Measurements from ENCODE around the gene TMEM161A.
A peak's percentile ranks its signal among the peaks of the same experiment; 100 is the strongest.
"Not testable (repeated sequence)": the region's sequence is repeated elsewhere in the genome, so short reads cannot be mapped to it uniquely, and the experiment has no call there.

TMEM161A gene

GRCh38 chr19:19155495-19156219 is 17.4 kb upstream of the TMEM161A start:
- DNase-seq (ENCODE audit: low read depth in 2 of 3, low spot score in 2 of 3) = no peak

GRCh38 chr19:19154768-19155494 is 16.7 kb upstream of the TMEM161A start:
- DNase-seq (ENCODE audit: low read depth in 2 of 3, low spot score in 2 of 3) = no peak

- DNase-seq (ENCODE audit: low read depth in 2 of 3, low spot score in 2 of 3) = no peak
Measured at GRCh38 chr19:19152668-19153384, 14.5 kb upstream of the TMEM161A start.

GRCh38 chr19:19151418-19151817 is 13.1 kb upstream of the TMEM161A start:
- DNase-seq (ENCODE audit: low read depth in 2 of 3, low spot score in 2 of 3) = no peak

GRCh38 chr19:19149435-19149834 is 11.2 kb upstream of the TMEM161A start:
- no peak for DNase-seq (ENCODE audit: low read depth in 2 of 3, low spot score in 2 of 3)

- DNase-seq (ENCODE audit: low read depth in 2 of 3, low spot score in 2 of 3) = not testable (repeated sequence)
Measured at GRCh38 chr19:19148504-19148903, 10.2 kb upstream of the TMEM161A start.

- no peak for DNase-seq (ENCODE audit: low read depth in 2 of 3, low spot score in 2 of 3)
Measured at GRCh38 chr19:19147344-19147743, 9.1 kb upstream of the TMEM161A start.

GRCh38 chr19:19146865-19147264 is 8.6 kb upstream of the TMEM161A start:
- DNase-seq (ENCODE audit: low read depth in 2 of 3, low spot score in 2 of 3) = no peak

- peak; percentile 63 to 99 (median 99) for DNase-seq (ENCODE audit: low read depth in 2 of 3, low spot score in 2 of 3)
Measured at GRCh38 chr19:19145684-19146608, 7.7 kb upstream of the TMEM161A start.

GRCh38 chr19:19145281-19145680 is 7.0 kb upstream of the TMEM161A start:
- DNase-seq (ENCODE audit: low read depth in 2 of 3, low spot score in 2 of 3) = no peak

- DNase-seq (ENCODE audit: low read depth in 2 of 3, low spot score in 2 of 3) = no peak
Measured at GRCh38 chr19:19142347-19142746, 4.1 kb upstream of the TMEM161A start.

GRCh38 chr19:19140476-19140875 is 2.2 kb upstream of the TMEM161A start:
- DNase-seq (ENCODE audit: low read depth in 2 of 3, low spot score in 2 of 3) = no peak

- no peak for DNase-seq (ENCODE audit: low read depth in 2 of 3, low spot score in 2 of 3)
Measured at GRCh38 chr19:19139876-19140229, 1.6 kb upstream of the TMEM161A start.

GRCh38 chr19:19137556-19138108 is 646 bp downstream of the TMEM161A start:
- DNase-seq (ENCODE audit: low read depth in 2 of 3, low spot score in 2 of 3) = no peak

GRCh38 chr19:19135713-19136112 is 2.6 kb downstream of the TMEM161A start:
- DNase-seq (ENCODE audit: low read depth in 2 of 3, low spot score in 2 of 3) = not testable (repeated sequence)

- DNase-seq (ENCODE audit: low read depth in 2 of 3, low spot score in 2 of 3) = no peak
Measured at GRCh38 chr19:19134687-19135158, 3.6 kb downstream of the TMEM161A start.

- no peak for DNase-seq (ENCODE audit: low read depth in 2 of 3, low spot score in 2 of 3)
Measured at GRCh38 chr19:19133985-19134384, 4.3 kb downstream of the TMEM161A start.

- no peak for DNase-seq (ENCODE audit: low read depth in 2 of 3, low spot score in 2 of 3)
Measured at GRCh38 chr19:19132912-19133311, 5.4 kb downstream of the TMEM161A start.

- DNase-seq (ENCODE audit: low read depth in 2 of 3, low spot score in 2 of 3) = no peak
Measured at GRCh38 chr19:19131989-19132388, 6.3 kb downstream of the TMEM161A start.

GRCh38 chr19:19126102-19126501 is 12.2 kb downstream of the TMEM161A start:
- DNase-seq (ENCODE audit: low read depth in 2 of 3, low spot score in 2 of 3) = no peak

GRCh38 chr19:19123386-19123785 is 14.9 kb downstream of the TMEM161A start:
- DNase-seq (ENCODE audit: low read depth in 2 of 3, low spot score in 2 of 3) = no peak

All from activated CD8-positive, alpha-beta memory T cell treated with anti-CD3 and anti-CD28 coated beads for 48 hours (primary cell).